LNCaP clone FGC (cell line): Measurements from ENCODE around the gene OR2C3.

Source experiments
- DNase-seq: peaks from one replicate; pipeline ENCODE4 v3.0.0-alpha.2; 2011; ENCODE audit warnings: low read depth
- H3K4me3 ChIP-seq: 2 replicates; pipeline ENCODE4 v1.5.1; 2011; ENCODE audit warnings: mild to moderate bottlenecking, low read depth, low read length, control low read depth
- CTCF ChIP-seq: IDR thresholded peaks from 2 replicates; pipeline ENCODE4 v1.5.1; 2012; ENCODE audit warnings: mild to moderate bottlenecking; ENCODE audit not compliant: control insufficient read depth, insufficient read depth; ENCODE audit errors: extremely low read depth

OR2C3 gene

GRCh38 chr1:247536340-247536739 is at the start of gene OR2C3:
TSS of gene OR2C3 (minus strand) at chr1:247536440. CDS start at chr1:247532511, 3,929 bp downstream.
- TF ChIP-seq CTCF = no peak
- H3K4me3 ChIP-seq = no peak within 1 kb of the TSS
- no peak for DNase-seq

DNA sequence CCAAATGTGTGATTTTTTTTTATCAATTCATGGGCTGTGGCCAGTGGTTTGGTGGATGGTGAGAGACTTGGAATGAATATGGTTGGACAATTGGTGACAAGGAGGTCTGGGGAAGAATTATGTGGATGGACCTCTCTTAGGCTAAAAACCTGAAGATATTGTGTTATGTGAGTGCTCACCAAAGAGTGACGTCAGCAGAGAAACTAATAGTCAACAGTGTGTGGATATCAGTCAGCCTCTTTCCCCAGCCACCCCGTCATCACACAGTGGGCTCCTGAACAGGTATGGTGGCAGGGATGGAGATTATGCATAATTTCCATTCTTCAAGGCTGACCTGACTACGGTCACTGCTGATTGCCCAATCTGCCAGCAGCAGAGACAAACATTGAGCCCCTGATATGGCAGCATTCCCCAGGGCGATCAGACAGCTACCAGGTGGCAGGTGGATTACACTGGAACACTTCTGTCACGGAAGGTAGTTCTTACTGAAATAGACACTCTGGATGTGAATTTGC is 42.8 kb upstream of the OR2C3 start:
- no peak overlapping the region for H3K4me3 ChIP-seq
- no peak for TF ChIP-seq CTCF
- no peak for DNase-seq

- peak; percentile 35; the same call in 1 of the 2 replicates for TF ChIP-seq CTCF
- no peak overlapping the region for H3K4me3 ChIP-seq
- no peak for DNase-seq
Measured at GRCh38 chr1:247576514-247576913, 40.3 kb upstream of the OR2C3 start.

DNA sequence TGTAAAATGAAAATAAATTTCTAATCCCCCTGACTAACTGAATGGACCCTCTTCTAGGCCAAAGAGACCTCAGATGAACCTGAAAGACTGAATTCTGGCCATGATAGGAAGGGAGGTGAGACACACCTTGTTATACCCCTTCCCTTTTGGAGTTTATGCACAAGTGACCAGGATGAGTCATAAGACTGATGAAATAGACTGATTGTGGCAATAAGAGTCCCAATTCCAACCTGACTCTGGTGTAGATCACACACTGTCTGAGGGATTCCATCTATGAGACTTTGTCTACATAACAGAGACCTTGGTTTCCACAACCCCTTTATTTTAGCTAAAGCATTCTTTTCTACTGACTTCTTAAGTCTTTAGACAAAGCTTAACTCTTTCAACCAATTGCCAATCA is 38.4 kb upstream of the OR2C3 start:
- DNase-seq = no peak
- no peak for TF ChIP-seq CTCF
- no peak overlapping the region for H3K4me3 ChIP-seq

- TF ChIP-seq CTCF = no peak
- DNase-seq = no peak
- no peak overlapping the region for H3K4me3 ChIP-seq
Measured at GRCh38 chr1:247574236-247574635, 38.0 kb upstream of the OR2C3 start.

DNA sequence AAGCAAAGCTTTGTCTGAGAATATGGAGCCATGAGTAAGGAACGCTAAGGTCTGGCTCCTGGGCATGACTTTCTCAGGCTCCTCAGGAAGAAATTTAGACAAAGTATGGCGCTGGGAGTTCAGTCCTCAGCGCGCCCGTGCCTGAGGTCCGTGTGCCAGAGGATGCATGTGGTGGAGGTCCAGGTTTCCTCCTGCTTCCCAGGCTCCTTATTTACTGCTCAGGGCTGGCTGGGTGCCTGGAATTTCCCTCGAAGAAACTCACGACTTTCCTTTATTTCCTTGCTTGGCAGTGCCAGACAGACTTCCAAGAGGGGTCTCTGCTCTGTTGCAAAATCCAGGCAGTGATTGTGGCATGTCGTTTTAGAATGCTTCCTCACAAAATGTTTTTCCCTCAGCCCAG is 26.0 kb upstream of the OR2C3 start:
- H3K4me3 ChIP-seq = no peak overlapping the region
- no peak for DNase-seq
- no peak for TF ChIP-seq CTCF

DNA sequence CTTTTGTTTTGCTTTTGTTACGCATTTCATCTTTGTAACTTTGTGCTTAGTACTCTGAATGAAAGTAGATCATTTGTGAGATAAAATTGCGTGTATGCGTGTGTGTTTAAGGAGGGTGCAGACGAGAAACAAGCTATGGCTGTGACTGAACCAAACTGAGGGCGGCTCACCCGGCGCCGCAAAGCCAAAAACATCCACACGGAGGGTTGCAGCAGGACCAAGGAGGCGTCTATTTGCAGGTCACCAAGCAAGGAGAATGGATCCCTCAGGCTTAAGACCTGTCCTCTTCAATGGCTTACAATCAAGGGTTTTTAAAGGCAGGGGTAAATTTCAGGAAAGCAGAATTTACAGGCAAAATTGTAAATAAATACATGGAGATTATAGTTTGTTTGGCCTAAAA is 25.5 kb upstream of the OR2C3 start:
- no peak overlapping the region for H3K4me3 ChIP-seq
- no peak for TF ChIP-seq CTCF
- no peak for DNase-seq
